Subcutaneous abdominal adipose tissue (tissue), 5 donors: ENCODE data around the gene TRIM45.
"Not testable (repeated sequence)": the region's sequence is repeated elsewhere in the genome, so short reads cannot be mapped to it uniquely, and the experiment has no call there.

Experiments
- H3K27ac ChIP-seq: one replicate; pipeline ENCODE4 v1.7.0; 2013; ENCODE audit warnings: low read depth, mild to moderate bottlenecking, inconsistent platforms, low read length, moderate library complexity
- H3K27me3 ChIP-seq, 5 donors: one replicate each; pipeline ENCODE4 v1.7.0; 2013; ENCODE audit warnings: low read length in 5 of 5, inconsistent platforms in 1 of 5; ENCODE audit not compliant: control insufficient read depth in 5 of 5, insufficient read depth in 4 of 5
- H3K36me3 ChIP-seq, 5 donors: one replicate each; pipeline ENCODE4 v1.7.0; 2013; ENCODE audit warnings: low read length in 5 of 5; ENCODE audit not compliant: control insufficient read depth in 5 of 5, insufficient read depth in 5 of 5
- H3K4me1 ChIP-seq, 5 donors: one replicate each; pipeline ENCODE4 v1.7.0; 2013; ENCODE audit warnings: low read length in 5 of 5, mild to moderate bottlenecking in 3 of 5, moderate library complexity in 1 of 5; ENCODE audit not compliant: control insufficient read depth in 5 of 5, insufficient read depth in 5 of 5
- H3K4me3 ChIP-seq, 5 donors: one replicate each; pipeline ENCODE4 v1.7.0; 2013; ENCODE audit warnings: low read length in 5 of 5, low read depth in 1 of 5
- H3K9ac ChIP-seq, 5 donors: one replicate each; pipeline ENCODE4 v1.7.0; 2013; ENCODE audit warnings: low read length in 5 of 5, mild to moderate bottlenecking in 4 of 5, moderate library complexity in 3 of 5
- H3K9me3 ChIP-seq, 5 donors: one replicate each; pipeline ENCODE4 v1.7.0; 2013; ENCODE audit warnings: low read length in 5 of 5; ENCODE audit not compliant: control insufficient read depth in 5 of 5
- donor health status: healthy.
- donor health status: healthy.
- donor health status: healthy.
- donor health status: healthy.
- donor health status: healthy.

TRIM45 gene

GRCh38 chr1:117106478-117106877 lies 15.1 kb downstream of the TRIM45 start:
- no peaks in the 10 kb centered on the region for H3K9me3 ChIP-seq
- H3K4me3 ChIP-seq: no peak overlapping the region
- H3K4me1 ChIP-seq: no peaks in the 10 kb centered on the region
- no peaks in the 10 kb centered on the region for H3K27me3 ChIP-seq
- no peak overlapping the region for H3K9ac ChIP-seq
- H3K27ac ChIP-seq: no peak overlapping the region
- H3K36me3 ChIP-seq: peaks cover 7 to 21% (median 11%) of the 10 kb centered on the region in 5 donors

- Histone ChIP-seq H3K9me3 (no peaks in the 10 kb centered on the region), H3K27me3 (no peaks in the 10 kb centered on the region), H3K4me3 (no peak overlapping the region), H3K27ac (no peak overlapping the region), H3K9ac (no peak overlapping the region), H3K36me3 (peaks cover 9 to 26% (median 11%) of the 10 kb centered on the region in 5 donors), H3K4me1 (no peaks in the 10 kb centered on the region)
These were observed 15.8 kb downstream of the TRIM45 start for GRCh38 chr1:117105722-117106121.

- Histone ChIP-seq H3K27ac (no peak overlapping the region), H3K9me3 (no peaks in the 10 kb centered on the region), H3K4me1 (no peaks in the 10 kb centered on the region), H3K9ac (no peak overlapping the region), H3K4me3 (no peak overlapping the region), H3K27me3 (no peaks in the 10 kb centered on the region), H3K36me3 (peaks cover 8 to 31% (median 11%) of the 10 kb centered on the region in 5 donors)
These were observed 16.6 kb downstream of the TRIM45 start for GRCh38 chr1:117104986-117105385.

- not testable (repeated sequence) for H3K4me3 ChIP-seq, H3K4me1 ChIP-seq, H3K9ac ChIP-seq, H3K27ac ChIP-seq, H3K9me3 ChIP-seq, H3K27me3 ChIP-seq
- peaks cover 15 to 55% (median 26%) of the 10 kb centered on the region in 5 donors for H3K36me3 ChIP-seq
These were observed 19.7 kb downstream of the TRIM45 start for GRCh38 chr1:117101858-117102257.

- Histone ChIP-seq H3K4me3 (no peak overlapping the region), H3K36me3 (peaks cover 15 to 50% (median 26%) of the 10 kb centered on the region in 5 donors), H3K27me3 (no peaks in the 10 kb centered on the region), H3K9me3 (no peaks in the 10 kb centered on the region), H3K9ac (no peak overlapping the region), H3K4me1 (no peaks in the 10 kb centered on the region), H3K27ac (no peak overlapping the region)
These were observed 20.2 kb downstream of the TRIM45 start for GRCh38 chr1:117101334-117101733.

GRCh38 chr1:117098287-117098890 lies 23.2 kb downstream of the TRIM45 start:
- Histone ChIP-seq H3K4me1 (no peaks in the 10 kb centered on the region), H3K4me3 (no peak overlapping the region), H3K36me3 (peaks cover 23 to 71% (median 28%) of the 10 kb centered on the region in 5 donors), H3K27me3 (no peaks in the 10 kb centered on the region), H3K27ac (no peak overlapping the region), H3K9me3 (no peaks in the 10 kb centered on the region), H3K9ac (no peak overlapping the region)

- no peak overlapping the region for H3K9ac ChIP-seq
- no peaks in the 10 kb centered on the region for H3K27me3 ChIP-seq
- peaks cover 27 to 74% (median 31%) of the 10 kb centered on the region in 5 donors for H3K36me3 ChIP-seq
- peaks cover 0 to 4% (median 0%) of the 10 kb centered on the region in 5 donors for H3K4me1 ChIP-seq
- no peak overlapping the region for H3K4me3 ChIP-seq
- H3K27ac ChIP-seq: no peak overlapping the region
- no peaks in the 10 kb centered on the region for H3K9me3 ChIP-seq
These were observed 24.1 kb downstream of the TRIM45 start for GRCh38 chr1:117097443-117097842.

GRCh38 chr1:117096951-117097408 lies 24.6 kb downstream of the TRIM45 start:
- Histone ChIP-seq H3K9me3 (no peaks in the 10 kb centered on the region), H3K27me3 (no peaks in the 10 kb centered on the region), H3K4me1 (peaks cover 0 to 4% (median 0%) of the 10 kb centered on the region in 5 donors), H3K9ac (no peak overlapping the region), H3K4me3 (no peak overlapping the region), H3K27ac (no peak overlapping the region), H3K36me3 (peaks cover 24 to 71% (median 28%) of the 10 kb centered on the region in 5 donors)

GRCh38 chr1:117094841-117095604 lies 26.5 kb downstream of the TRIM45 start:
- Histone ChIP-seq H3K4me1 (peaks cover 0 to 4% (median 0%) of the 10 kb centered on the region in 5 donors), H3K27ac (no peak overlapping the region)

GRCh38 chr1:117093870-117094621 lies 27.5 kb downstream of the TRIM45 start:
- Histone ChIP-seq H3K4me3 (no peak overlapping the region), H3K4me1 (peaks cover 0 to 4% (median 0%) of the 10 kb centered on the region in 5 donors), H3K36me3 (peaks cover 28 to 65% (median 30%) of the 10 kb centered on the region in 5 donors), H3K27ac (no peak overlapping the region), H3K27me3 (no peaks in the 10 kb centered on the region), H3K9me3 (no peaks in the 10 kb centered on the region), H3K9ac (no peak overlapping the region)

More at GRCh38 chr1:117094841-117095604, 26.5 kb downstream of the TRIM45 start:
- Histone ChIP-seq H3K9me3 (no peaks in the 10 kb centered on the region), H3K27me3 (no peaks in the 10 kb centered on the region), H3K9ac (no peak overlapping the region), H3K4me3 (no peak overlapping the region), H3K36me3 (peaks cover 28 to 69% (median 33%) of the 10 kb centered on the region in 5 donors)
